ENCODE data around the gene RAB22A.

- TF ChIP-seq CTCF (IDR thresholded peaks at IDR 0.05) (no peak), POLR2A (IDR thresholded peaks at IDR 0.05) (no peak)
Measured at GRCh38 chr20:58377766-58378401, 68.4 kb downstream of the RAB22A start.

Data from tibial nerve (tissue), 3 donors.